HPDE6-E6E7 (cell line): ENCODE data around the gene GMPS.
"Not testable (repeated sequence)": the region's sequence is repeated elsewhere in the genome, so short reads cannot be mapped to it uniquely, and the experiment has no call there.

ENCODE experiments used
- DNase-seq: peaks from one replicate; pipeline ENCODE4 v3.0.0; 2011; ENCODE audit warnings: missing footprints; ENCODE audit errors: extremely low spot score

The GMPS gene

GRCh38 chr3:155872904-155873646 lies 2.6 kb downstream of the GMPS start:
- no peak for DNase-seq

GRCh38 chr3:155876037-155876436 lies 5.6 kb downstream of the GMPS start:
- no peak for DNase-seq

- DNase-seq = no peak
These were observed 6.1 kb downstream of the GMPS start for GRCh38 chr3:155876503-155876902.

GRCh38 chr3:155880286-155880685 lies 9.8 kb downstream of the GMPS start:
- DNase-seq = no peak

GRCh38 chr3:155884292-155884691 lies 13.8 kb downstream of the GMPS start:
- DNase-seq = no peak

- DNase-seq = no peak
These were observed 14.8 kb downstream of the GMPS start for GRCh38 chr3:155885292-155885691.

GRCh38 chr3:155886348-155886747 lies 15.9 kb downstream of the GMPS start:
- not testable (repeated sequence) for DNase-seq

GRCh38 chr3:155886915-155887314 lies 16.5 kb downstream of the GMPS start:
- DNase-seq = no peak

- no peak for DNase-seq
These were observed 18.8 kb downstream of the GMPS start for GRCh38 chr3:155889212-155889611.

GRCh38 chr3:155889952-155890351 lies 19.5 kb downstream of the GMPS start:
- DNase-seq = no peak

GRCh38 chr3:155890671-155891190 lies 20.3 kb downstream of the GMPS start:
- no peak for DNase-seq

- DNase-seq = no peak
These were observed 20.9 kb downstream of the GMPS start for GRCh38 chr3:155891321-155891720.

- no peak for DNase-seq
These were observed 25.0 kb downstream of the GMPS start for GRCh38 chr3:155895379-155895900.

- no peak for DNase-seq
These were observed 36.5 kb downstream of the GMPS start for GRCh38 chr3:155906900-155907299.

- no peak for DNase-seq
These were observed 37.6 kb downstream of the GMPS start for GRCh38 chr3:155908086-155908485.

- DNase-seq = no peak
These were observed 38.2 kb downstream of the GMPS start for GRCh38 chr3:155908605-155909004.

- no peak for DNase-seq
These were observed 41.6 kb downstream of the GMPS start for GRCh38 chr3:155912090-155912489.

- no peak for DNase-seq
These were observed 42.2 kb downstream of the GMPS start for GRCh38 chr3:155912579-155913190.

GRCh38 chr3:155917781-155918180 lies 47.3 kb downstream of the GMPS start:
- DNase-seq = no peak

GRCh38 chr3:155919728-155920127 lies 49.3 kb downstream of the GMPS start:
- peak; percentile 45 for DNase-seq

GRCh38 chr3:155921486-155921885 lies 51.0 kb downstream of the GMPS start:
- no peak for DNase-seq

GRCh38 chr3:155934230-155934629 lies 63.8 kb downstream of the GMPS start:
- DNase-seq = no peak

GRCh38 chr3:155938409-155938808 lies 68.0 kb downstream of the GMPS start:
- DNase-seq = no peak
